GM12874 (cell line): Measurements from ENCODE around the gene UBAC2.

Experiments used
- TF ChIP-seq, protein P1 (sequence below): IDR thresholded peaks from 2 replicates; pipeline ENCODE4 v1.5.1; 2011; ENCODE audit warnings: low read depth, mild to moderate bottlenecking, control low read depth, low read length, moderate library complexity; ENCODE audit not compliant: insufficient read depth

UBAC2 gene

DNA sequence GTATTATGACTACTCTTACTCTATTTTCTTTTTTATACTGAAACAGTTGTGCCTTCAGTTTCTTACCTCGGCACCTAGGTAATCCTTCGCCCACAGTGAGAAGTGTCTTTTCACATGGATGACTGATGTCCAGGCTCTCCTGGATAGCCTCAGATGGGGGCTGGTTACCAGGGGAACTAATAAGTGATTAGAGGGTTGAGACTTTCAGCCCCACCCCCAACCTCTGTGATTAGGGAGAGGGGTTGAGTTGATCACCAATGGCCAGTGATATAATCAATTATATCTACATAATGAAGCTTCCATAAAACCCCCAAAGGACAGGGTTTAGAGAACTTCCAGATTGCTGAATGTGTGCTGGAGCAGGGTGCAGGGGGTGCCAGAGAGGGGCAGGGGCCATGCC is 149.5 kb downstream of the UBAC2 start:
- TF ChIP-seq, protein P1, sequence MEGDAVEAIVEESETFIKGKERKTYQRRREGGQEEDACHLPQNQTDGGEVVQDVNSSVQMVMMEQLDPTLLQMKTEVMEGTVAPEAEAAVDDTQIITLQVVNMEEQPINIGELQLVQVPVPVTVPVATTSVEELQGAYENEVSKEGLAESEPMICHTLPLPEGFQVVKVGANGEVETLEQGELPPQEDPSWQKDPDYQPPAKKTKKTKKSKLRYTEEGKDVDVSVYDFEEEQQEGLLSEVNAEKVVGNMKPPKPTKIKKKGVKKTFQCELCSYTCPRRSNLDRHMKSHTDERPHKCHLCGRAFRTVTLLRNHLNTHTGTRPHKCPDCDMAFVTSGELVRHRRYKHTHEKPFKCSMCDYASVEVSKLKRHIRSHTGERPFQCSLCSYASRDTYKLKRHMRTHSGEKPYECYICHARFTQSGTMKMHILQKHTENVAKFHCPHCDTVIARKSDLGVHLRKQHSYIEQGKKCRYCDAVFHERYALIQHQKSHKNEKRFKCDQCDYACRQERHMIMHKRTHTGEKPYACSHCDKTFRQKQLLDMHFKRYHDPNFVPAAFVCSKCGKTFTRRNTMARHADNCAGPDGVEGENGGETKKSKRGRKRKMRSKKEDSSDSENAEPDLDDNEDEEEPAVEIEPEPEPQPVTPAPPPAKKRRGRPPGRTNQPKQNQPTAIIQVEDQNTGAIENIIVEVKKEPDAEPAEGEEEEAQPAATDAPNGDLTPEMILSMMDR: no peak

DNA sequence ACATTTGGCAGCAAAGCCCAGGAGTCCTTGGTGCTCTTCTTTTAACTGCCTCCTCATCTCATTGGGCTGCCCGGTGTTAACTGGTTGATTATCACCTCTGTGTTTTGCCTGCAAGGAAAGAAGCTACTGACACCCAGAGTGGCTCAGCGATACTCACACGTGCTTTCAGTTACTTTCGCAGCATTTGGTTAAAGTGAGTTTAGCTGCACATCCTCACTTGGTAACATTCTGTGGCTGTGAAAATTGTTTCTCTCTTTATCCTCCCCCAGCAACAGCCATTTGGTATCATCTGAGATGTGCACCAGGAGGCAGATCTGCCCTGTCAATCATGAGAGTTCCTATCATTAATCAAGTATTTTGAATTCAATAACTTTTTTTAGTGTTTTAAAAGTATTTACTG is 151.1 kb downstream of the UBAC2 start:
- TF ChIP-seq, protein P1: no peak

DNA sequence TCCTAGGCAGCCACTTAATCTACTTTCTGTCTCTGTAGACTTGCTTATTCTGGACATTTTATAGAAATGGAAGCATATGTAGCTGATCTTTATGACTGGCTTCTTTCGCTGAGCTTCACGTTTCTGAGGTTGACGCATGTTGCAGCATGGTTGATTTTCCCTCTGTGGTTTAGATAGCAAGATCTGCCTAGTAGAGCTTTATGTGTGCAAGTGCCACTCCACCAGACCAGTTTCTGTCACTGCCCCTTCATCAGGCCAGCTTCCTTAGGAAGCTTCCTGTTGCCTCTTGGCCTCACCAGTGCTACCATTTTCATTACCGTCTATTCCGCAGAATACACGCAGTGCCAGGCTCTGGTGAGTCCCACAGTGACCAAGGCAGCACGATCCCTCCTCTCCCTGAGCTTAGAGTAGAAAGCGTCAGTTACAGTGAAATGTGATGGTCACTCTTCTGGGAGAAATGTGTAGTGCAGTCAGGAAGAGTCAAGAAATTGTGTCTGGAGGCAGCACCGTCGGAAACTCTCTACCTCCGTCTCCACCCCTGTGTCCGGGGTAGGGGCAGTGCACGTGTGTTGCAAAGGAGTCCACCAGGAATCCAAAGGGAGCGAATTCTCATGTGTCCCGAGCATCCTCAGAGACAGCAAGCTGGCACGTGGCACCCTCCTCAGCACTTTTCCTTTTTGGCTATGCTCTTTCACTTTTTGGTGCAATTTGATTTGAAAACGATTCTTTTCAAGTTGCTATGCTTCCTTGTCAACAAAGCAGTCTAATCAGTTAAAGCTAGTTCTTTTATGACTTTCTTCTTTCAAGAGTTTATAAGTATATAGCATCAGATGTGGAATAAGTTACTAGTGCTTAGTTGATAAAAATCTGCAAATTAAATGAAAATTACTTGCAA is 151.9 kb downstream of the UBAC2 start:
- TF ChIP-seq, protein P1: no peak

DNA sequence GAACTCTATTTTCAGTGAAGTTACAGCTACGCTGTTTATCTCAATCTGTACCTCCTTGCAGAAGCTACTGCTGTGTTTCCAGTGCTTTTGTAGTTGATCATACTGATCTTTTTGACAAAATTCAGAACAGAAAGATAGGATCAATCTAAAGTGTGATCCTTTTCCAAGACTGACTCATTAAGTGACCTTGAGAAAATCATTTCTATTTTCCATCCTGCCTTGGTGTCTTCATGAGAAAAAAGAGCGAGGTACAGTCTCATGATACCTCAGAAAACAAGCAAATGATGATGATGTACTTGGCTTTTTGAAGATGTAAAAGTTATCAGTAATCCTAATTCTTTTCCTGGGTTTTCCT is 152.6 kb downstream of the UBAC2 start:
- TF ChIP-seq, protein P1: no peak

DNA sequence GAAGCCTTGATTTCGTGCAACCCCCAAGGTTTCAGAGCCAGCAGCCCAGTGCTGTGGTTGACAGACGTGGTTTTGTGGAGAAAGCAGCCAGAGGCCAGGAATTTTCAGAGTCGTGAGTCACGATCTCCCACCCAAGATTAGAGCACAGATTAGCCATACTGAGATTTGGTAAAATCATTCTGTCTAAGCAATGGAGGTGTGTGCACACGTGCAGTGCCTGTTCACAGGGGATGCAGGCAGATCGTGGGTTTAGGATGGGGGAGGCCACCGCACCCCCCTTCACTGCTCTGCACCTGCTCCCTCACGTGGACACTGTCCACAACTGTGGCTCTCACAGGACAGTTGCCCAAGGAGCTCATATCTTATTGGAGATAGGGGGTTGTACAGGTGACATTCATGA is 153.2 kb downstream of the UBAC2 start:
- TF ChIP-seq, protein P1: no peak

DNA sequence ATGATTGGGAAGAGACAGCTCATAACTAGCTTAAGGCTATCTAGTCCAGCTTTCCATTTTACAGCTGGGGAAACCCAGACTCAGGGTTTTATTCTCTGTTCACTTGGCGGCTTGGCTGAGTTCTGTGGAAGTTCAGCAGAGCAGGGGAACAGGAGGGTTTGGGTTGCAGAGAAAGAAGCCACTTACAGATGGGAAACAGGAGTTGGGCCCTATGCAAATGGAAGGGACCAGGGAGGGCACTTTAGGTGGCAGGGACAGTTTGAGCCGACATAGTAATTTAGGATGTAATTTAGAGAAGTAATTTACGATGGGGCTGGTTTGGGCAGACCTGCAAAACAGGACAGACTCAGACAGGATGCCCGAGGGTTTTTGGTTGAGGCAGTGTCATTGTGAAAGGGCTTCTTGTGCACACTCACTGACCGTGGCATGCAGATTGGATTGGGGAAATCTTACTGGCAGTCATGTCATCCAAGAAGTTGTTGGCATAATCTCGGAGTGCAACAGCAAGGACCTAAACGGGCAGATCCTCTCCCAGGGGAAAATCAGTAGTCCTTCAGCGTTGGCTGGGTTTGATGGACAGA is 153.8 kb downstream of the UBAC2 start:
- TF ChIP-seq, protein P1: no peak

DNA sequence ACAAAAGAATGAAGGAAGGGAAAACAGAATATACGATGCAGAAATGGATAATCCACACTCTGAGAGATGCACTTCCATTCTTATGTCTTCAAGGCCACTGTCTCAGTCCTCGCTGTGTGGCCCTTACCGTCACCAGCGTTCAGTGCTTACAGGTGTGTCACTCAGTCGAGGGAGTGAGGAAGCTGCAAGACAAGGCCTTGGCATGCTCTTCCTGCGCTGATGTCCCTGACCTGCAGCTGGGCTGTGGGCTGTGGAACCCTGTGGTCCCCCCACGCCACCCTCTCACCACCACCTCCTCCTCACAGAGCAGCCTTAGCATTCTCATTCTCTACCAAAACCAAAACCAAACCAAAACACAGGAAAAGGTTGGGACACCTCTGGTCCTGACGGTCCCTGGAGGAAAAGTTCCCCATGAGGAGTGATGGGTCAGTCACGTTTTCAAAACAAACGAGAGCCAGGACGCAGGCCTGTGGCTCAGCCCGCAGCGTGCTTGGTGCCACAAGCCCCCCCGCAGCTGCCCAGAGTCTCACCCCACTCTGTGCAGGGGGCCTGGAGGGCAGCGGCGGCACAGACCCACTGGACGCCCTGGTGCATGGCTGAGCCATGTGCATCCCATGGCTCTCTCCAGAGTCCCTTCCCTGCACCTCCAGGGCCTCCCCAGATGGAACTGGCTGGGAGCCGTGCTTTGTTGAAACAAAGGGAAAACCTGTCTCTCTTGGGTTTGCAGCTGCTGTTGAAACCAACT is 154.8 kb downstream of the UBAC2 start:
- TF ChIP-seq, protein P1: no peak
